ENCODE results near the gene EBF4.

The EBF4 gene, protein sequence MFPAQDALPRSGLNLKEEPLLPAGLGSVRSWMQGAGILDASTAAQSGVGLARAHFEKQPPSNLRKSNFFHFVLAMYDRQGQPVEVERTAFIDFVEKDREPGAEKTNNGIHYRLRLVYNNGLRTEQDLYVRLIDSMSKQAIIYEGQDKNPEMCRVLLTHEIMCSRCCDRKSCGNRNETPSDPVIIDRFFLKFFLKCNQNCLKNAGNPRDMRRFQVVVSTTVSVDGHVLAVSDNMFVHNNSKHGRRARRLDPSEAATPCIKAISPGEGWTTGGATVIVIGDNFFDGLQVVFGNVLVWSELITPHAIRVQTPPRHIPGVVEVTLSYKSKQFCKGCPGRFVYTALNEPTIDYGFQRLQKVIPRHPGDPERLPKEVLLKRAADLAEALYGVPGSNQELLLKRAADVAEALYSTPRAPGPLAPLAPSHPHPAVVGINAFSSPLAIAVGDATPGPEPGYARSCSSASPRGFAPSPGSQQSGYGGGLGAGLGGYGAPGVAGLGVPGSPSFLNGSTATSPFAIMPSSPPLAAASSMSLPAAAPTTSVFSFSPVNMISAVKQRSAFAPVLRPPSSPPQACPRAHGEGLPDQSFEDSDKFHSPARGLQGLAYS

DNA sequence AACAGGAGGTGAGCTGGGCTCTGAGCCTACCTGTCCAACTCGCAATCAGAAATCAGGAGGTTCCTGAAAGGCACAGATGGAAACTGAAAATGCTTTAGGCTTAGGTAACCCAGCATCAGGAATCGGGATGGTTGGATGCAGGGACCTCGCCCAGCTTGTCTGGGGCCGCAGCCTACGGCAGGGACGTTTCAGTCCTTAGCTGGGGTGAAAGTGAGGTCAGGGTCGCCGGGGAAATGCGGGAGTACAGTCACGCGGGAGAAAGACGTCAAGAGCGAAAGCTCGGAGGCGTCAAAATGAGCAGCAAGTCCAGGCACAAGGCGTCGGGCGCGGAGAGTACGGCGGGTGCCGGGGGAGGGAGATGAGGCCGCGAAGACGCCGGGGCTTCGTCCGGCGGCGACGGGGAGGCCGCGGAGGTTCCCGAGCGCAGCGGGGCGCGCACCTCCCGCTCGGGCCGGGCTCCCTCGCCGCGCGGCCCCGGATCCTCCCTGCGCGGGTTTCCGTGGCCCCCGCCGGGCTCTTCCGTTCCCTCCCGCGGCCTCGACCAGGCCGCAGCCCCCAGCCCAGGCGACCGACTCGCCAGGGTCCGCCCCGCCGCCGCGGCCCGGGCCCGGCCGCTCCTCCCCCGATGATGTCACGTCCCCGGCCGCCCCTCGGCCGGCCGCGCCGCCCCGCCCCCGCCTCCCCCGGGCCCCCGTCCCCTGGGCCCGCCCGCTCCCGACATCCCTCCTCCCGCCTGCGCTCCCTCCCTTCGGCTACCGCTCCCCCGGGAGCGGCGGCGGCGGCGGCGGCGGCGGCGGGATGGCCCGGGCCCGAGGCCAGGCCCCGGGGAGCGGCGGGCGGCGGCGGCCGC is at the start of gene EBF4:
EBF4 (plus strand) TSS at position 745 of the 850 bp plus-strand sequence. CDS start 866 bp downstream, outside the sequence.
- peak in 6 of 14 donors; percentile 7 to 65 (median 36) for DNase-seq

DNA sequence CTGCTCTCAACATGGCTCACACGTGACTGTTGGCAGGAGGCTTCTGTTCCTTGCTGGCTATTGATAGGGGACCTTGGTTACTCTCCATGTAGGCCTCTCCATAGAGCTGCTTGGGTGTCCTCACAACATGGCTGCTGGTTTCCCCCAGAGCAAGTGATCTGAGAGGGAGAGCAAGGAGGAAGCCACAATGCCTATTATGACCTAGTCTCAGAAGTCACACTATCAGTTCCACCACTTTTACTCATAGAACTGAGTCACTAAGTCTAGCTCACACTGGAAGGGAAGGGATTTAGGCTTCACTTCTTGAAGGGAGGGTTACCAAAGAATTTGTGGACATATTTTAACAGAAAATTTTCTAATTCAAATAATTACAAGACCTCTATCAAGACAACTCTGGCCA is 48.9 kb upstream of the EBF4 start:
- no peak for DNase-seq

DNA sequence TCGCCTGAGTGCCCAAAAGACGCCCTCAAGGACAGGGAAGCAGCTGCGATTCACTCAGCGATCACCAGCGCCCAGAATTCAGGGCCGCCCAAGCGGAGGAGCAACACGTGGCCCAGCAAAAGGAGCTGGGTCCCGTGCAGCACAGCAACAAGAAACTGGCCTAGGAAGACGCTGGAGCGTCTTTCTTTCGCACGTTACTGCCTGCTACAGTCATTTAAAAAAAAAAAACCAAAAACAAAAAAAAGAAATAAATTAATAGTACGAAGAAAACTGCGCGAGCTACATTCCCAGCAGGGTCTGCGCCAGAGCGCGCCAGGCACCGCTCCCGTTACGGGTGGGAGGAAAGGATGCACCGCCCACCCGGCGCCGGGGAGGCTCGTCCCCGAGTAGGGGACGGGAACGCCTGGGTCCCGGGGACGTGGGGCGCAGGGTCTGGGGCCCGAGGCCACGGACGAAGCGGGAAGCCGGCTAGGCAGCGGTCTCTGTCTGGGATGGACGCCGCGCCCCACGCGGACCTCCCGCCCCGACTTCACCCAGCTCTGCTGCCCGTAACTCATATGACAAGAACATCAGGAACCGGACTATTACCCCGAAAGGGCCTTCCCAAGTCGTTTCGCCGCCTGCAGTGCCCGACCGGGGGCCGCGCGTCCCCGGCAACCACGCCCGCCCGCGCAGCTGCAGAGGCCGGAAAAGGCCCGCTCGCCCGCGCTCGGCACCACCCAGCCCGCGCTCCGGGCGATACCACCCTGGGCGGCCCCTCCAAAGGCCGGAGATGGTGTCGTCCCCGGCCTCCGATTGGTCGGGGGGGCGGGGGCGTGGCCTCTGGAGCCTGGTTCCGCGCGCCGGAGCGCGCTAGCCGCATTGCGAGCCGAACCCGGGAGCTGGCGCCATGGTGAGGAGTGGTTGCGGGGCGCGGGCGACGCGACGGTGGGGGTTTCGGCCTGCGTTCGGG is 40.5 kb upstream of the EBF4 start, which contains the start of gene NOP56:
NOP56 (plus strand) TSS at position 861 of the 952 bp plus-strand sequence; CDS start at position 890, 29 bp downstream.
- peak; percentile 36 to 97 (median 88) for DNase-seq

DNA sequence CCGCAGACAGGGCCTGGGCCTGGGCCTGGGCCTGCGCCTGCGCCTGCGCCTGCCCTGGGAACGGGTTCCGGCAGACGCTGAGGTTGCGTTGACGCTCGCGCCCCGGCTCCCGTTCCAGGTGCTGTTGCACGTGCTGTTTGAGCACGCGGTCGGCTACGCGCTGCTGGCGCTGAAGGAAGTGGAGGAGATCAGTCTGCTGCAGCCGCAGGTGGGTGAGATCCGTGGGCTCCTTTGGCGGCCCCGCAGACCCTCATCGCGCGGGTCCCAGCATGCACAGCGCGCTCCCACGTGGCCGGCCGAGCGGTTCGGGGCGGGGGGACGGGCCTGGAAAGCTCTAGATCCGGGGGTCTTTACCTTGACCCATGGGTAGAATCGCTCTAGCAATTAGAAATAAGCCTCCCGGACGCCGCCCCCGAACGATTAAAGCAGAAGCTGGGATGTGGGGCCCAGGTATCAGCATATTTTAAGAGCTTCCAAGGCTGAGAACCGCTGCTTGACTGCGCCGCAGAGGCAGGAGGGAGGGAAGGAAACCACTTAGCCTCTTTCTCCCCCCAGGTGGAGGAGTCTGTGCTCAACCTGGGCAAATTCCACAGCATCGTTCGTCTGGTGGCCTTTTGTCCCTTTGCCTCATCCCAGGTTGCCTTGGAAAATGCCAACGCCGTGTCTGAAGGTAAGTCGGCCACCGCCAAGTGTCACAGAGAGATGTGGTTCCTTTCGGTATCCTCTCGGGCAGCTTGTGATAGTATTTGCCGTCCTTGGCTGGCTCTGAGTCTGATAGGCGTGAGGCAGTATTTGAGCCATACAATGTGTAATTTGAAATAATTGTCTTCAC is 39.6 kb upstream of the EBF4 start:
- peak in 11 of 14 donors; percentile 29 to 83 (median 71) for DNase-seq

DNA sequence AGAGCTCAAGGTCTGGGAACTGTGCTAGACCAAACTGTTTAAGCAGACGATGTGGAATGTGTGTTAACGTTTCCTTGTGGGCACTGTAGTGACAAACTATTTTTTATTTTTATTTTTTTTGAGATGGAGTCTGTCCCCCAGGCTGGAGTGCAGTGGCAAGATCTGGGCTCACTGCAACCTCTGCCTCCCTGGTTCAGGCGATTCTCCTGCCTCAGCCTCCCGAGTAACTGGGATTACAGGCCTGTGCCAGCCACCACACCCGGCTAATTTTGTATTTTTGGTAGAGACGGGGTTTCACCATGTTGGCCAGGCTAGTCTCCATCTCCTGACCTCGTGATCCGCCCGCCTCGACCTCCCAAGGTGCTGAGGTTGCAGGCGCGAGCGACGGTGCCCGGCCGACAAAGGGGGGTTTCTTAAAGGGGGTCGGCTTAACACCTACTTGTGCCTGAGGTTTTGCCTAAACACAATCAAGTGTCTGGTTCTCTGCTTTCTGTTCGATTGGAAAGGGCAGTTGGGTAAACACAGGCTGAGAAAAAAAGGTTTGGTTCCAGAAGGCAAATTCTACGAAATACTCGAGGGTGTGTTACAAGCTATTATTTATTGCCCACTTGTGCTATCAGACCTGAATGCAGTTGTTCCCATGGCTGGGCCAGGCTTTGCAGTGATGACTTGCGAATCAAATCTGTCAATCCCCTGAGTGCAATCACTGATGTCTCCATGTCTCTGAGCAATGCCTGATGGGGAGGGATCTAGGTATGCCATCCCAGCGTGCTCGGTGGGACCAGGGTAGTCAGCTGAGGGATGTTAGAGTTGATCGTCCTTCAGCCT is 38.8 kb upstream of the EBF4 start:
- no peak for DNase-seq

DNA sequence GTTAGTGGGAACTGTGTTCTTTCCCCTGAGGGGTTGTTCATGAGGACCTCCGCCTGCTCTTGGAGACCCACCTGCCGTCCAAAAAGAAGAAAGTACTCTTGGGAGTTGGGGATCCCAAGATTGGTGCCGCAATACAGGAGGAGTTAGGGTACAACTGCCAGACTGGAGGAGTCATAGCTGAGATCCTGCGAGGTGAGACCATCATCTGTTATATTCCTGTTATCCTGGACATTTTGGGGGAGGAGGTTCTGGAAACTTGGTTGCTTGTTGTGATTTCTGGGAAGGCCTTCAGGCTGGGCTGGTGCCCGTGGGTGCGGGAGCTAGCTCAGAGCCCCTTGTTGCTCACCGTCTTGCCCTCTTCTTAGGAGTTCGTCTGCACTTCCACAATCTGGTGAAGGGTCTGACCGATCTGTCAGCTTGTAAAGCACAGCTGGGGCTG is 38.2 kb upstream of the EBF4 start:
- no peak for DNase-seq

DNA sequence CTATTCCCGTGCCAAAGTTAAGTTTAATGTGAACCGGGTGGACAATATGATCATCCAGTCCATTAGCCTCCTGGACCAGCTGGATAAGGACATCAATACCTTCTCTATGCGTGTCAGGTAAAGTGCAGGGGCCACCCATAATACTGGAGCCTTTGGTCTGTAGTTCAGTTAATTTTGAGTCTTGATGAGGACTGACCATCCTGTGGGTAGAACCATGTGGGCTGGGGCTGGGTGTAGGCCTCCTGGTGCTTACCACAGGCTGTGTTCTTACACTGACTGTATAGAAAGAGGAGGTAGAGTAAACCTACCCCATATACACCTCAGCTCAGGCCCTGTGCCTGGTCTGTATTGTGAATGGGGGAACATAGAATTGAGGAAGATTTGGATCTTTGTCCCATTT is 37.7 kb upstream of the EBF4 start:
- DNase-seq: no peak

DNA sequence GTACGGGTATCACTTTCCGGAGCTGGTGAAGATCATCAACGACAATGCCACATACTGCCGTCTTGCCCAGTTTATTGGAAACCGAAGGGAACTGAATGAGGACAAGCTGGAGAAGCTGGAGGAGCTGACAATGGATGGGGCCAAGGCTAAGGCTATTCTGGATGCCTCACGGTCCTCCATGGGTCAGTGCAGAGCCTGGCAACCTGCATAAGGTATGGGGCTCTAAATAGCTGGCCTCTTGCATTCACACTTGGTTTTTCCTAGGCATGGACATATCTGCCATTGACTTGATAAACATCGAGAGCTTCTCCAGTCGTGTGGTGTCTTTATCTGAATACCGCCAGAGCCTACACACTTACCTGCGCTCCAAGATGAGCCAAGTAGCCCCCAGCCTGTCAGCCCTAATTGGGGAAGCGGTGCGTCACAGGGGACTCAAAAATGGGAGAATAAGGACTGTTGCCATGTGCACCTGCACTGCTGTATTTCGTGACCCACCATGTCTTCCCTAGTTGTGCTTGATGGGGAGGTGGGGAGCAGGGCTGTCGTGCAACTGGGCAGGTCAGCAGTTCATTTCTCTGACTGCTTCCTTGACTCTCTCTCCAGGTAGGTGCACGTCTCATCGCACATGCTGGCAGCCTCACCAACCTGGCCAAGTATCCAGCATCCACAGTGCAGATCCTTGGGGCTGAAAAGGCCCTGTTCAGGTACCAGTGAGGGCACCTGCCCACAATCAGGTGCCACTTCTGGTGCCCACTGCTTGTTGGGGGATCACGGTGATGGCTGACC is 37.1 kb upstream of the EBF4 start:
- DNase-seq: no peak

DNA sequence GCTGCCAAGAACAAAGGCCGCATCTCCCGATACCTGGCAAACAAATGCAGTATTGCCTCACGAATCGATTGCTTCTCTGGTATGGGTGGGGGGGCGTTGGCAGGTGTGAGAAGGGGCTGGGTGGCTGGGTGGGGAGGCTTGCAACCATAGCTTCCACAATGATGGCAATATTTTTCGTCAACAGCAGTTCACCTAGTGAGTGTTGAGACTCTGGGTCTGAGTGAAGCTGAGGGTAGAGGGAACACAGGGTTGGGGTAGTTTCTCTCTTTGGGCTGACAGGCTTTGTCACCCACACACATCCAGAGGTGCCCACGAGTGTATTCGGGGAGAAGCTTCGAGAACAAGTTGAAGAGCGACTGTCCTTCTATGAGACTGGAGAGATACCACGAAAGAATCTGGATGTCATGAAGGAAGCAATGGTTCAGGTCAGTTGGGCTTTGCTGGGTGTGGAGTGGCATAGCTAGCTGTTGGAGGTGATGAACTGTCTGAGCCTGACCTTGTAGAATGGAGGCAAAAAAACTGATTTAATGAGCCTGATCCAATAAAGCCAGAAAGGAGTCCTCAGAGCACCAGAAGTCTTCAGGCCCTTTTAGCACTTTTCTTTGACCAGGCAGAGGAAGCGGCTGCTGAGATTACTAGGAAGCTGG is 36.0 kb upstream of the EBF4 start:
- DNase-seq: no peak

DNA sequence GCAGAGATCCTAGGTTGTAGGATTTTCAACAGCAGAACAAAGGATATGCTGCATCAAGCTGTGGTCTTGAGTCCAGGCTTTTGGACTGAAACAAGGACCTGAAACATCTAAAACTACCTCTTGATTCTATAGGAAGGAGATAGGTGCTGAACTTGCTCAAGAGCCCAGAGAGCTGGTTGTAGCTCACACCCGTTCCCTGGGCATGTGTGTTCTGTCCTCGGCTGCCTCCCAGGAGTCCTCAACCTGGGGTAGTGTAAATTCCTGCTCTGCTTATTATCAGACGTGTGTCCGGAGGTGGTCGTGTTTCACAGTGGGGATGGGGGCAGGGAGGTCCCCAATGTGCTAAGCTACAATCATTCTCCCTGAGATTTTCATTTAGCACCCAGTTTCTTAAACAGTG is 35.3 kb upstream of the EBF4 start:
- no peak for DNase-seq

DNA sequence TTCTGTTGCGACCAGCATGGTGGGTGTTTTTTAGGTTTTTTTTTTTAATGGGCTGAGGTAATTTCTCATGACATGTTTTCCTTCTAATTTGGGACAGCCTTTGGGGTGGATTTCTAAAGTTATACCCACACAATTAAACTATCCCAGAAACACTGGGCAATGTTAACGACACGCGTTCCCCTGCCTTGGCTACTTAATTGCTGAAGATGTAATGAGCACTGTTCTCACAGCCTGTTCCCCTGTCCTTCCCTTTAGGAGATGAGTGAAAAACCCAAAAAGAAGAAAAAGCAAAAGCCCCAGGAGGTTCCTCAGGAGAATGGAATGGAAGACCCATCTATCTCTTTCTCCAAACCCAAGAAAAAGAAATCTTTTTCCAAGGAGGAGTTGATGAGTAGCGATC is 34.9 kb upstream of the EBF4 start:
- no peak for DNase-seq

DNA sequence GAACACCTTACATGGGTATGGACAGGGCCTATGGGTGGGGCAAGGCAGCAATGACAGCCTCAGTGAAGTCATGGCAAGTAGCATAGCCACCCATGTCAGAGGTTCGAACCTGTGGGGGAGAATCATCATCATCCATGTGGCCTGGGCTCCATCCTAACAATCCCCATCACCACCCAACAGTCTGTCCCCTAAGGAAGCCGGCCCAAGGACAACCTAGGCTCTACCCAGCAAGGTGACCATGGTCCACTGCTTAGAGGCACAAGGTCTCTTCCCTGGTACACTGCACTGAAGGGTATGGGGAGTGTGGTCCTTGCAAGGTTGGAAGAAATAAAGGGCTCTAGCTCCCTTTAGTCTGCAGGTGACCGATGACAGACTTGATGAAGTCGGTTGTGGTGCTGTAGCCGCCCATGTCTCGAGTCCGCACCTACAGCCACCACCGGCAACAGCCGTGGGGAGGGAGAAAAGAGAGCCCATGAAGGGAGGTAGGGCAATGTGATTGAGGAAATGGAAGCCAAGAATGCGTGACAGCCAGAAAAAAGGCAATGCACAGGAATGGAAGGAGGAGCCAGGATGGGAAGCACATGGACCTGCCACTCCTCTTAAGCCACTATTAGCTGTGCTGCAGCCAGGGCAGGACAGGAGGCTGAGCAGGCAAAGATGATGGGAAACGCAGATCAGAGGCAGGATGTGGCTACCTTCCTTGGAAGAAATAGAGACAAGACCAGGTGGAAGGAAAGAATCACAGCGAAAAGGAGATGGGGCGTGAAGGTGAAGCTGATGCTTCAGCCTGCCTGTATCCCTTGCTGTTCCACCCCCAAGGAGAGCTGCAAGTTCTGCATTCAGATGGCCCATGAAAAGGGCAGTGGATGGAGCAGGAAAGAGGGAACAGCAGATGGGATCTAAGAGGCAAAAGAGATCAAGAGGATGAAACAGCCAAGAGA is 33.9 kb upstream of the EBF4 start:
- no peak for DNase-seq

DNA sequence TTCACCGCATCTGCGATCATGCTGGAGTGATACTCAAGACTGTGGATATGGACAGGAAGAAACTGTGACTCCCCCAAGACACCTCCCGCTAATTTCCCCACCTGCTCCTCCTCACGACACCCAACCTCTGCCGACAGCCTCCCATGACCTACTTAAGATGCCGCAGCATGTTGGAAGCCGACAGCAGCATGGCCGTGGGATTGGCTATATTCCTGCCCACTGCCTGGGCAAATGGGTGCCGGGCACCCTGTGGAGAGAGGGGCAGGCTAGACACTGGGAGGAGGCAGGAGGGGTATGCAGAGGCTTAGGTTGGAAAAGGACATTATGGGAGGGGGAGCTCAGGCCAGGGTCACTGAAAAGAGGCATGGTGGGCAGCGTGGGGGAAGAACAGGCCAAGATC is 33.0 kb upstream of the EBF4 start:
- DNase-seq: no peak

DNA sequence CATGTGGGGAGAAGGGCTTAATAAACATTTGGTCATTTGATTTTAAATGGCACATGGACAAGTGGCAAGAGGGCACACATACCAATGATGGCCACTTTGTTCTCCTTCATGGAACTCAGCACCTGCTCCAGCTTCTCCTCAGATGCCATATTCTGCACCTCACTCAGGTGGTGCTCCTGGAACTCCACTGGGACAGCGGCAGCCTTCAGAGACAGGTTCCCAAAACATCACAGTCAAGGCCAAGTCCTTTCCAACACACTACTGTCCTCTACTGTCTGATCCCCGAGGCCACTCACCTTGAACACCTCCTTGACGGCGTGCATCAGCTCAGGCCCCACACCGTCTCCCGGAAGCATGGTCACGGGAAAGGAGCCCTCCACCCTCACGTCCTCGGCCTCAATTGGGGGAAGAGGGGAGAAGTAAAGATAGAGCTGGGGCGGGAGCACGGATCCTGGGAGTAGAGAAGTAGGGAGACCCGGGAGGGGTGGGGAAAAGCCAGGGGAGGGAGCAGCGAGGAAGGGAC is 29.2 kb upstream of the EBF4 start:
- no peak for DNase-seq

DNA sequence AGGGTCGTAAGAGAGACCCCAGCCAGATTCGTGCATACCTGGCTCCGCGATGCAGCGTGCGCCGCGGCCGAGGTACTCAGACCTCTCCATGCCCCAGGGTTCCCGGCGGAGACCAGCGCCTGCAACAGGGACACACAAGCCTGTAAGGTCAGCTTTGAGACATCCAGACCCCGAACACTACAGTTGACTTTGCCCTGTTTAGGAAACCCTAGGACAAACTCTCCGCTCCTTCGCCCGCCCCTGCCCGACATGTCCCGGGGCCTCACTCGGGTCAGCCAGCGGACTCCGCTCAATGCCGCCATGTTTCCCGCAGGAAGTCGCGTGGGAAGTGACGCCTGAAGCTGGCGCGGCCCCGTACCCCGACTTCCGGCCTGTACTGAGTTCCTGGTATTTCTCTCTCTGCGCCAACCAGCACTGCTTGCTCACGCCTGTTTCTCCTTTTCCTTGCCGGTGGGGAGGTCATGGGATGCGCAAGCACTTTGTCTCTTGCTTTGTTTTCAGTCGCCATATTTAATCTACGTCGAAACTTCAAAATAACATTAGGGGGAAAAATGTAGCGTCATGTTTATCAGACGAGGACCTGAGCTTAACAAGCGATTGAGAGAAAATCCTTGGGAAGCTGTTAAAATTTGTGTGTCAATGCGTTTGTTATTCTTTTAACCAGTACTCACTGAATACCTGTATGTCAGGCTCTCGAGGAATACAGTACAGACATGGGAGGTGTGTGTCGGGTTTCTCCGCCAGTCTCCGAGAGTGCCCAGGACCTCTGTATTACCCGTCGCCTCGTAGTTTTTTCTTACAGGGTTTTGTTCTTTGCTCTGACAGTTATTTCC is 28.5 kb upstream of the EBF4 start, which contains the start of gene IDH3B:
IDH3B (minus strand) TSS at position 330 of the 833 bp plus-strand sequence; CDS start at position 302, 28 bp downstream.
- DNase-seq: peak; percentile 52 to 94 (median 91)

DNA sequence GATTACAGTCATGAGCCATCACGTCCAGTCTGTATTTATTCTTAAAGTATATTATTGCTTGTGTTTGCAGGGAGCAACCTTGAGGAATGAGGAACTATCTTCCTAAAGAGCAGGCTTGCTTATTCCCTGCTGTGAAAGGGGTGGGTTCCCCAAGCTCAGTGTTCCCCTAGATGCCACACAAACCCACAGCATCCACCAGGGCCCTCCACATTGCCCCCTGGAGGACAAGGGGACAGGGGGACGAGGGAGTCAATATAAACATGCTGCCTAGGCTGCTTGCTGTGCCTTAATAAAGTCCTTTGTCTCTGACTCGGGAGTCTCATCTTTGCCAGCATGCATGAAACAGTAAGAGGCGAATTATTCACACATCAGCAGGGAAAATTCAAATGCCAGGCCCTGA is 20.6 kb upstream of the EBF4 start:
- no peak for DNase-seq
